BLaER1 (cell line): ENCODE data around the gene OBSCN.

Experiments
- H3K27ac ChIP-seq: shearing (Covaris generic); formaldehyde crosslinking; 2 replicates; pipeline ENCODE4 v1.8.1; 2022
- H3K27me3 ChIP-seq: shearing (Covaris generic); formaldehyde crosslinking; 2 replicates; pipeline ENCODE4 v1.8.1; 2022
- H3K36me3 ChIP-seq: shearing (Covaris generic); formaldehyde crosslinking; 2 replicates; pipeline ENCODE4 v1.8.1; 2022
- H3K4me1 ChIP-seq: shearing (Covaris generic); formaldehyde crosslinking; 2 replicates; pipeline ENCODE4 v1.8.1; 2022
- H3K4me2 ChIP-seq: shearing (Covaris generic); formaldehyde crosslinking; 2 replicates; pipeline ENCODE4 v1.8.1; 2022
- H3K4me3 ChIP-seq: shearing (Covaris generic); formaldehyde crosslinking; 2 replicates; pipeline ENCODE4 v1.8.1; 2022
- H3K9ac ChIP-seq: shearing (Covaris generic); formaldehyde crosslinking; 2 replicates; pipeline ENCODE4 v1.8.1; 2022
- H3K9me3 ChIP-seq: shearing (Covaris generic); formaldehyde crosslinking; 2 replicates; pipeline ENCODE4 v1.8.1; 2022
- H4K20me1 ChIP-seq: shearing (Covaris generic); formaldehyde crosslinking; 2 replicates; pipeline ENCODE4 v1.8.1; 2022
- Cebpa-rat ChIP-seq: shearing (Covaris generic); IDR thresholded peaks from 2 replicates; pipeline ENCODE4 v1.8.1; 2022

Gene OBSCN

DNA sequence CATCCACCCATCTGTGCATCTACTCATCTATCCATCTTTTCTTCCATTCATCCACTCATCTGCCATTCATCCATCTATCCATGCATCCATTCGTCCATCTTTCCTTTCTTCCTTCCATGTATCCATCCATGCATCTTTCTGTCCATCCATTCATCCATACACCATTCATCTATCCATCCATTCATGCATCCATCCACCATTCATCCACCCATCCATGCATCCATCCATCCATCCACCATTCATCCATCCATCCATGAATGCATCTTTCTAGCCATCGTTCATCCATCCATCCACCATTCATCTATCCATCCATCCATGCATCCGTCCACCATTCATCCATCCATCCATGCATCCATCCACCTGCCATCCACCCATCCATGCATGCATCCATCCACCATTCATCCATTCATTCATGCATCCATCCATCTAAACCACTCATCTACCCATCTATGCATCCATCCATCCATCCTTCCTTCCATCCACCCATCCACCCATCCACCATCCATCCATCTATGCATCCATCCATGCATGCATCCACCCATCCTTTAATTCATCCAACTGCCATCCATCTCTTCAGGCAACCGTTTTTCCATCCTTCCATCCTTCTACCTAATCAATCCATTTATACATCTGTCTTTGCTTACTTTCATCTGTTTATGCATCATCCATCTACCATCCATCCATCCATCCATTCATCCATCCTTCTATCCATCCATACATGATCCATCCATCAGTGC, 111.7 kb downstream of the OBSCN start:
- H3K27ac ChIP-seq = no peak overlapping the region
- no peaks in the 10 kb centered on the region for H3K4me1 ChIP-seq
- TF ChIP-seq Cebpa-rat = no peak
- no peaks in the 10 kb centered on the region for H4K20me1 ChIP-seq
- H3K4me3 ChIP-seq = no peak overlapping the region
- peaks cover 10% of the 10 kb centered on the region for H3K9me3 ChIP-seq
- H3K27me3 ChIP-seq = no peaks in the 10 kb centered on the region
- peaks cover 84% of the 10 kb centered on the region for H3K36me3 ChIP-seq
- H3K9ac ChIP-seq = no peak overlapping the region
- no peak overlapping the region for H3K4me2 ChIP-seq

DNA sequence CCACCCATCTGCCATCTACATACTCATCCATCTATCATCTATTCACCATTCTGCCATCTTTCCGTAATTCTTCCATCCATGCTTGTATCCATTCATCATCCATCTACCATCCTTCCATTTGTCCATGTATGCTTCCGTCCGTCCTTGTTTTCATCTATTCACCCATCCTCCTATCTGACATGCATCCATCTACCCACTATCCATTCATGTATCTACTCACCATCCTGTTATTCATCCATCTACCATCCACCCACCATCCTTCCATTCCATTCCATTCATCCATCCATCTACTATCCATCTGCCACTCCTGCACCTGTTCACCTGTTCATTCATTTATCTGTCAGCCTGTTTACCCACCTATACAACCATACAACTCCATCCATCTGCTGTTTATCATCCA, 112.5 kb downstream of the OBSCN start:
- peaks cover 93% of the 10 kb centered on the region for H3K36me3 ChIP-seq
- H3K9me3 ChIP-seq = peaks cover 19% of the 10 kb centered on the region
- H3K4me2 ChIP-seq = no peak overlapping the region
- H3K4me1 ChIP-seq = no peaks in the 10 kb centered on the region
- no peak overlapping the region for H3K4me3 ChIP-seq
- no peaks in the 10 kb centered on the region for H4K20me1 ChIP-seq
- H3K27ac ChIP-seq = no peak overlapping the region
- no peak overlapping the region for H3K9ac ChIP-seq
- TF ChIP-seq Cebpa-rat = no peak
- no peaks in the 10 kb centered on the region for H3K27me3 ChIP-seq

DNA sequence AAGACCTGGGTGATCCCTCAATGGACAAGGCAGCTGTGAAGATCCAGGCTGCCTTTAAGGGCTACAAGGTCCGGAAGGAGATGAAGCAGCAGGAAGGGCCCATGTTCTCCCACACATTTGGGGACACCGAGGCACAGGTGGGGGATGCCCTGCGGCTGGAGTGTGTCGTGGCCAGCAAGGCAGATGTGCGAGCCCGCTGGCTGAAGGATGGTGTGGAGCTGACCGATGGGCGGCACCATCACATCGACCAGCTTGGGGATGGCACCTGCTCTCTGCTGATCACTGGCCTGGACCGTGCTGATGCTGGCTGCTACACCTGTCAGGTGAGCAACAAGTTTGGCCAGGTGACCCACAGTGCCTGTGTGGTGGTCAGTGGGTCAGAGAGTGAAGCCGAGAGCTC, 113.6 kb downstream of the OBSCN start:
- Histone ChIP-seq H3K4me1 (no peaks in the 10 kb centered on the region), H3K4me3 (no peak overlapping the region), H3K27ac (no peak overlapping the region), H3K9me3 (peaks cover 22% of the 10 kb centered on the region), H3K36me3 (peaks cover 94% of the 10 kb centered on the region), H3K27me3 (no peaks in the 10 kb centered on the region), H4K20me1 (no peaks in the 10 kb centered on the region), H3K9ac (no peak overlapping the region), H3K4me2 (no peak overlapping the region)
- no peak for TF ChIP-seq Cebpa-rat

DNA sequence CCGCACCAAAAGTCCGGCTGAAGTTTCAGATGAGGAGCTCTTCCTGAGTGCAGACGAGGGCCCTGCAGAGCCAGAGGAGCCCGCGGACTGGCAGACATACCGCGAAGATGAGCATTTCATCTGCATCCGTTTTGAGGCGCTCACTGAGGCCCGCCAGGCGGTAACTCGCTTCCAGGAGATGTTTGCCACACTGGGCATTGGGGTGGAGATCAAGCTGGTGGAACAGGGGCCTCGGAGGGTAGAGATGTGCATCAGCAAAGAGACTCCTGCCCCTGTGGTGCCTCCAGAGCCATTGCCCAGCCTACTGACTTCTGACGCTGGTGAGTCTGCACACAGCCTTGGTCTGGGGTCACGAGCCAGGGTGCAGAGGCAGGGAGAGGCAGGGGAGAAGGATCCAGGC, 114.1 kb downstream of the OBSCN start:
- H3K4me3 ChIP-seq = no peak overlapping the region
- peaks cover 22% of the 10 kb centered on the region for H3K9me3 ChIP-seq
- no peak overlapping the region for H3K4me2 ChIP-seq
- no peak overlapping the region for H3K27ac ChIP-seq
- no peaks in the 10 kb centered on the region for H3K4me1 ChIP-seq
- no peaks in the 10 kb centered on the region for H3K27me3 ChIP-seq
- peaks cover 89% of the 10 kb centered on the region for H3K36me3 ChIP-seq
- no peak overlapping the region for H3K9ac ChIP-seq
- TF ChIP-seq Cebpa-rat = no peak
- no peaks in the 10 kb centered on the region for H4K20me1 ChIP-seq

DNA sequence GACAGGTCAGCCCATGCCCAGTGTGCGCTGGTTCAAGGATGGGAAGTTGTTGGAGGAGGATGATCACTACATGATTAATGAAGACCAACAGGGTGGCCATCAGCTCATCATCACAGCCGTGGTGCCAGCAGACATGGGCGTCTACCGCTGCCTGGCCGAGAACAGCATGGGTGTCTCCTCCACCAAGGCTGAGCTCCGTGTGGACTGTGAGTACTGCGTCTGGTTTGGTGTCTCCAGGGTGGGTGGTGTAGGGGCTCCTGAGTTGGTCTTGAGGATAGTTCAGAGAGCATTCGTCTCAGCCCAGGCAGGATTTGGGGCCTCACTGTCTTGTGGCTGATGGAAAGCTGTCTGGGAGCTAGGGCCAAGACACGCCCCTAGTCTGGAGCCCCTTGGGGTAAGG, 115.6 kb downstream of the OBSCN start:
- no peak overlapping the region for H3K27ac ChIP-seq
- no peaks in the 10 kb centered on the region for H4K20me1 ChIP-seq
- H3K9me3 ChIP-seq = peaks cover 22% of the 10 kb centered on the region
- no peak for TF ChIP-seq Cebpa-rat
- H3K4me3 ChIP-seq = no peak overlapping the region
- H3K4me1 ChIP-seq = no peaks in the 10 kb centered on the region
- H3K36me3 ChIP-seq = peaks cover 74% of the 10 kb centered on the region
- no peak overlapping the region for H3K4me2 ChIP-seq
- H3K27me3 ChIP-seq = no peaks in the 10 kb centered on the region
- H3K9ac ChIP-seq = no peak overlapping the region

DNA sequence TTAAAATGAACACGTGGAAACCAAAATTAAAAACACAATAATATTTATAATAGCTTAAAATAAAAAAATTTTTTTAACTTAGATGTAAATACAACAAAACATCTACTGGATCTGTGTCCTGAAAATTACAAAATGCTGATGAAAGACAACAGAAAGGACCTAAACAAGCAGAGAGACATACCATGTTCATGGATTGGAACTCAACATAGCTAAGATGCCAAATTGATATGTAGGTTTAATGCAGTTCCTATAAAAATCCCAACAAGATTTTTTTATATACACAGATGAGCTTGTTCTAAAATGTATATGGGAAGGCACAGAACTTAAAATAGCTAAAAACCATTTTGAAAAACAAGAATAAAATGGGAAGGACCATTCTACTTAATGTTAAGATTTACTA, 117.4 kb downstream of the OBSCN start:
- no peak for TF ChIP-seq Cebpa-rat

DNA sequence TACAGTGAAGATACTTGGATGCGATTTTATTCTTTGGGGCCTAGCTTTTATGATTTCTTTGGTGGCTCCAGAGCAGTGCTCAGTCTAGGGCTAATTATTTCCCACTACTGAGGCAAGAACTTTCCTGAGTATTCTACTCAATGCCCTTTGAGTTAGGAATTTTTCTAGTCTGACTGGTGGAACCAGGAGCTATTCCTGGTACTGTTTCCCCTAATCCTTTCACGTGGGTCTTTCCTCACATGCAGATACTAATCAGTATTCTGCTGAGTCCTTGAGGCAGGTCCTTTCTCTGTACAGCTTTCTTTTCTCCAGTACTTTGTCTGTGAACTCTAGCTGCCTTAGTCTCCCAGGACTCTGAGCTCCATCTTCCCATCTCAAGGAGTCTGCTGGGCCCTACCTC, 122.0 kb downstream of the OBSCN start:
- peaks cover 8% of the 10 kb centered on the region for H3K9me3 ChIP-seq
- no peaks in the 10 kb centered on the region; the same call in 1 of the 2 replicates for H3K4me1 ChIP-seq
- H3K27ac ChIP-seq = no peak overlapping the region
- no peak overlapping the region for H3K4me3 ChIP-seq
- H4K20me1 ChIP-seq = no peaks in the 10 kb centered on the region
- H3K9ac ChIP-seq = no peak overlapping the region
- H3K36me3 ChIP-seq = peaks cover 40% of the 10 kb centered on the region
- no peaks in the 10 kb centered on the region for H3K27me3 ChIP-seq
- TF ChIP-seq Cebpa-rat = no peak
- H3K4me2 ChIP-seq = no peak overlapping the region

More for the DNA sequence above, 117.4 kb downstream of the OBSCN start:
- H4K20me1 ChIP-seq = no peaks in the 10 kb centered on the region
- H3K9me3 ChIP-seq = peaks cover 22% of the 10 kb centered on the region
- no peak overlapping the region for H3K4me2 ChIP-seq
- peaks cover 61% of the 10 kb centered on the region for H3K36me3 ChIP-seq
- H3K27me3 ChIP-seq = no peaks in the 10 kb centered on the region
- H3K4me1 ChIP-seq = no peaks in the 10 kb centered on the region
- H3K27ac ChIP-seq = no peak overlapping the region
- no peak overlapping the region for H3K9ac ChIP-seq
- no peak overlapping the region for H3K4me3 ChIP-seq

DNA sequence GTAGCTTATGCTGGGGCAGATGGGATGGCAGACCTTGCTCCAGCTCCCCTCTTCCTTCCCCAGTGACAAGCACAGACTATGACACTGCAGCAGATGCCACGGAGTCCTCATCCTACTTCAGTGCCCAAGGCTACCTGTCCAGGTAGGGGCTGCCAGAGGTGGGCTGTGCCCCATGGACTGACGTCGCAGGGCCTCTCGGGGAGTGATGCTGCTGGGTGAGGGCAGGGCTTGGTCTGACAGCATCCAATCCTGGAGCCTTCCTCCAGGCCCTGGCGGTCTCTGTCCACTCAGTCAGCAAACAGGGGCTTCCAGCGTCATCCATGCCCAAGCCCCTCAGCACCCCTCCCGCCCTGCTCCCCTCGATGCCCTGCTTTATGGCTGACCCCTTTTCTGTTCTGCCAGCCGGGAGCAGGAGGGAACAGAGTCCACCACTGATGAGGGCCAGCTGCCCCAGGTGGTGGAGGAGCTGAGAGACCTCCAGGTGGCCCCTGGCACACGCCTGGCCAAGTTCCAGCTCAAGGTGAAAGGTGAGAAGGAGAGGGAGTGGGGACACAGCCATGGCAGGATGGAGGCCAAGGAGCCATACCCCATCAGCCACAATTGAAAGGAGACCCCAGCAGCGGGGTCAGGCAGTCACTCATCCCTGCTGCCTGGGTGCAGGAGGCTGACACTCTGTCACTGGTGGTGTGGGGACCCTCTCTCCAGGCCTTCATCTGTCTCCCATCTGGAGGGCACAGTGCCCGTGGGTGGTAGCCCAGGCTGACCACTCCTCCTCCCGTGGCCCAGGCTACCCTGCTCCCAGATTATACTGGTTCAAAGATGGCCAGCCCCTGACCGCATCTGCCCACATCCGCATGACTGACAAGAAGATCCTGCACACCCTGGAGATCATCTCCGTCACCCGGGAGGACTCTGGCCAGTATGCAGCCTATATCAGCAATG, 125.2 kb downstream of the OBSCN start:
- Histone ChIP-seq H4K20me1 (no peaks in the 10 kb centered on the region), H3K36me3 (peaks cover 57% of the 10 kb centered on the region), H3K9me3 (no peaks in the 10 kb centered on the region), H3K9ac (no peak overlapping the region), H3K4me2 (no peak overlapping the region), H3K4me1 (no peaks in the 10 kb centered on the region; the same call in 1 of the 2 replicates), H3K27me3 (no peaks in the 10 kb centered on the region), H3K4me3 (no peak overlapping the region), H3K27ac (no peak overlapping the region)
- no peak for TF ChIP-seq Cebpa-rat

DNA sequence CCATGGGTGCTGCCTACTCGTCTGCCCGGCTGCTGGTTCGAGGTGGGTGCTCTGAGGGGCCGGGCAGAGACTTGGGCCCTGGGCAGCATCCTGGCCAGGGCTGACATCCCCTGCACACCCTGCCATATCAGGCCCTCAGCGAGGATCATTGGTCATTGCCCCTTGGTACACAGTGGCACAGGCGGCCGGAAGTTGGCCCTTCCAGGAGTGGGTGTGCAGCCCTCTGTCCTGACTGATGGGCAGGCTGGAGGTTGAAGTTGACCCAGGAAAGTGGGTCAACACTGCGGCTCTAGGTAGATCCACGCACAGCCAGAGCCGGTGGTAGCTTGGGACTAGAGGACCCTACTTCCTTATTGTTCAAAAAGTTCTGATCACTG, 125.9 kb downstream of the OBSCN start:
- no peak for TF ChIP-seq Cebpa-rat
- H4K20me1 ChIP-seq = no peaks in the 10 kb centered on the region

DNA sequence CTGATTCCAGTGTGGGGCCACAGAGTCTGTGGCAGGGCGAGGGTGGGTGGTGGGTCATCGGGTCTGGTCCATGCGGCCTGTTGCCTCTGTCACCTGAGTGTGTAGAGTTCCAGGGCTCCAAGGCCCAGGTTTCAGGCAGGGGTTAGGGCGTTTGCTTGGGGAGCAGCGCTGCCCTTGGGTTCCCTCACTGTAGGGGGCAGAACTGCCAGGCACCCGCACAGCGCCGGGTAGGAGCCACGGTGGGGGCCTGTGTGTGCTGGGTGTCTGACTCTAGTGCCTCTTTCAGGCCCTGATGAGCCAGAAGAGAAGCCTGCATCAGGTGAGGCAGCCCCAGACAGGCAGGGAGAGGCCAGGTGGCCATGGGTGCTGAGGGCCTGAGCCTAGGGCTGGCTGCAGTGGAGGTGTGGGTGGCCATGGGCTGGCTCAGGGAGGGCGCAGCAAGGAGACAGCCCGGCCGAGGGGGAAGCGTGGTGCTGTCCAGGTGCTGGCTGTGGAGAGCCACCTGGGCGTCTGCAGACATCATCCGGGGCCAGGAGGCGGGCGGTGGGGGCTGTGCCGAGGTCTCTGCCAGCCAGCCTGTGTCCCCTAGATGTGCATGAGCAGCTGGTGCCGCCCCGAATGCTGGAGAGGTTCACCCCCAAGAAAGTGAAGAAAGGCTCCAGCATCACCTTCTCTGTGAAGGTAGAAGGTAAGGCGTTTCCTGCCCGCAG, 126.5 kb downstream of the OBSCN start:
- Histone ChIP-seq H4K20me1 (no peaks in the 10 kb centered on the region), H3K36me3 (peaks cover 70% of the 10 kb centered on the region), H3K4me1 (no peaks in the 10 kb centered on the region; the same call in 1 of the 2 replicates), H3K9ac (no peak overlapping the region), H3K4me2 (no peak overlapping the region), H3K27me3 (no peaks in the 10 kb centered on the region), H3K9me3 (no peaks in the 10 kb centered on the region), H3K27ac (no peak overlapping the region), H3K4me3 (no peak overlapping the region)
- TF ChIP-seq Cebpa-rat = no peak

More for the DNA sequence above, 125.9 kb downstream of the OBSCN start:
- H3K9ac ChIP-seq = no peak overlapping the region
- no peaks in the 10 kb centered on the region for H3K9me3 ChIP-seq
- no peak overlapping the region for H3K4me2 ChIP-seq
- H3K27me3 ChIP-seq = no peaks in the 10 kb centered on the region
- H3K4me1 ChIP-seq = no peaks in the 10 kb centered on the region; the same call in 1 of the 2 replicates
- H3K27ac ChIP-seq = no peak overlapping the region
- no peak overlapping the region for H3K4me3 ChIP-seq
- H3K36me3 ChIP-seq = peaks cover 64% of the 10 kb centered on the region
